Endothelial cell of umbilical vein (primary cell): Measurements from ENCODE around the gene KRTAP1-3. TPM values are rescaled to one million over a fixed set of nuclear protein-coding genes. Genes with fewer than 3 reads are reported as not detected.

Experiments used
- BruUV-seq: library from RNA; stranded (reverse); fragments of 400-500 nt; replicated peaks from 2 replicates; lab custom pipeline; 2021; lab: Mats Ljungman, UMichigan
- CTCF ChIA-PET: fragments of 300-600, 350-600 bp; sonication (Branson Sonifier 250); formaldehyde crosslinking; loops from one replicate; lab custom pipeline; 2021; ENCODE audit warnings: antibody characterized with exemption, inconsistent platforms; lab: Charles Lee
- POLR2A ChIA-PET: fragments of 300-600, 350-600 bp; sonication (Branson Sonifier 250); formaldehyde crosslinking; loops from one replicate; lab custom pipeline; 2021; ENCODE audit warnings: antibody characterized with exemption, inconsistent platforms; lab: Charles Lee
- DNase-seq: peaks from one replicate; pipeline ENCODE4 v3.0.0-alpha.2; 2011; ENCODE audit warnings: low read depth, low spot score
- FAIRE-seq: peaks from 2 replicates; lab custom pipeline; 2011; peaks lifted over from hg19 to GRCh38; lab: Jason Lieb, UNC
- H2AFZ ChIP-seq: 2 replicates; pipeline ENCODE4 v1.6.0; 2012; ENCODE audit warnings: low read depth, low read length, control low read depth, inconsistent platforms
- H3K27ac ChIP-seq: 2 replicates; pipeline ENCODE4 v1.5.1; 2011; ENCODE audit warnings: low read depth, mild to moderate bottlenecking, control low read depth, low read length, moderate library complexity; ENCODE audit not compliant: insufficient read depth
- H3K27me3 ChIP-seq, 2 experiments: 2 replicates each; pipeline versions ENCODE4 v1.6.0 to v1.6.1; 2011; ENCODE audit warnings: low read length in 2 of 2, mixed read lengths in 1 of 2; ENCODE audit not compliant: control insufficient read depth in 2 of 2, insufficient read depth in 2 of 2
- H3K36me3 ChIP-seq, 2 experiments: 2 replicates in 1 of 2; 3 replicates in 1 of 2; pipeline ENCODE4 v1.5.1; 2011; ENCODE audit warnings: low read length in 2 of 2, mild to moderate bottlenecking in 1 of 2, moderate library complexity in 1 of 2; ENCODE audit not compliant: control insufficient read depth in 2 of 2, insufficient read depth in 2 of 2; ENCODE audit errors: extremely low read depth in 1 of 2
- H3K4me1 ChIP-seq: 3 replicates; pipeline ENCODE4 v1.5.1; 2011; ENCODE audit warnings: mild to moderate bottlenecking, low read length; ENCODE audit not compliant: control insufficient read depth, insufficient read depth; ENCODE audit errors: extremely low read depth
- H3K4me2 ChIP-seq: 2 replicates; pipeline ENCODE4 v1.6.1; 2011; ENCODE audit warnings: low read length, control low read depth, mixed read lengths; ENCODE audit not compliant: insufficient read depth
- H3K4me3 ChIP-seq, 3 experiments: fragments of 200-600 bp in 1 of 3; sonication (generic), shearing (Covaris generic) in 1 of 3; replicated peaks in 1 of 3; 2 replicates each; pipeline ENCODE4 v1.5.1; 2011 to 2016; ENCODE audit warnings: control low read depth in 3 of 3, low read length in 3 of 3, mild to moderate bottlenecking in 2 of 3, inconsistent platforms in 1 of 3, low read depth in 1 of 3, moderate library complexity in 1 of 3; ENCODE audit not compliant: insufficient read depth in 1 of 3
- H3K79me2 ChIP-seq: 2 replicates; pipeline ENCODE4 v1.6.0; 2012; ENCODE audit warnings: low read length, inconsistent platforms; ENCODE audit not compliant: control insufficient read depth, insufficient read depth
- H3K9ac ChIP-seq: replicated peaks from 2 replicates; pipeline ENCODE3; 2011; ENCODE audit warnings: low read length, control low read depth; ENCODE audit not compliant: insufficient read depth; ENCODE audit errors: extremely low read depth
- H3K9me1 ChIP-seq: replicated peaks from 3 replicates; pipeline ENCODE4 v1.6.0; 2011; ENCODE audit warnings: mild to moderate bottlenecking, low read length; ENCODE audit not compliant: control insufficient read depth, insufficient read depth; ENCODE audit errors: extremely low read depth
- H3K9me3 ChIP-seq: replicated peaks from 2 replicates; pipeline ENCODE4 v1.5.1; 2012; ENCODE audit warnings: low read length, inconsistent platforms; ENCODE audit not compliant: control insufficient read depth, insufficient read depth
- H4K20me1 ChIP-seq: replicated peaks from 2 replicates; pipeline ENCODE3; 2011; ENCODE audit warnings: mild to moderate bottlenecking, low read length; ENCODE audit not compliant: control insufficient read depth, insufficient read depth; ENCODE audit errors: extremely low read depth
- CTCF ChIP-seq, 2 donors: IDR thresholded peaks; 1 replicate in 1 of 2; 2 replicates in 1 of 2; pipeline ENCODE4 v1.5.1; 2011; ENCODE audit warnings: low read length in 2 of 2, mild to moderate bottlenecking in 2 of 2, moderate library complexity in 2 of 2, control low read depth in 1 of 2, inconsistent platforms in 1 of 2, low read depth in 1 of 2; ENCODE audit not compliant: insufficient read depth in 1 of 2; ENCODE audit errors: extremely low read depth in 1 of 2
- EZH2 ChIP-seq: IDR thresholded peaks from 2 replicates; pipeline ENCODE4 v1.6.1; 2012; ENCODE audit warnings: borderline replicate concordance, low read depth, mild to moderate bottlenecking, moderate library complexity, low read length, inconsistent platforms; ENCODE audit not compliant: severe bottlenecking
- FOS ChIP-seq: IDR thresholded peaks from 2 replicates; pipeline ENCODE4 v1.6.1; 2011; ENCODE audit warnings: mild to moderate bottlenecking, low read length, moderate library complexity, borderline replicate concordance; ENCODE audit not compliant: insufficient read depth
- GATA2 ChIP-seq: IDR thresholded peaks from 2 replicates; pipeline ENCODE4 v1.7.0; 2011; ENCODE audit warnings: low read depth, mild to moderate bottlenecking, moderate library complexity, mixed read lengths, low read length; ENCODE audit not compliant: insufficient read length, insufficient read depth
- JUN ChIP-seq: IDR thresholded peaks from 2 replicates; pipeline ENCODE4 v1.6.1; 2011; ENCODE audit warnings: borderline replicate concordance, low read depth; ENCODE audit not compliant: insufficient read length, insufficient read depth
- MAX ChIP-seq: IDR thresholded peaks from 2 replicates; pipeline ENCODE4 v1.6.1; 2011; ENCODE audit not compliant: insufficient read depth, insufficient read length
- MYC ChIP-seq: IDR thresholded peaks from one replicate; pipeline ENCODE4 v1.6.1; 2011; ENCODE audit warnings: mild to moderate bottlenecking, low read depth, low read length
- POLR2A ChIP-seq: IDR thresholded peaks from 2 replicates; pipeline ENCODE4 v1.6.1; 2012; ENCODE audit warnings: low read depth, mild to moderate bottlenecking, control low read depth, low read length
- POLR2AphosphoS5 ChIP-seq: IDR thresholded peaks from 2 replicates; pipeline ENCODE4 v1.6.1; 2012; ENCODE audit warnings: low read depth, mild to moderate bottlenecking, control low read depth, low read length, moderate library complexity; ENCODE audit not compliant: insufficient read depth
- dilution Hi-C: fragments of 300-500 bp; cut with MboI; formaldehyde crosslinking; loops from one replicate; pipeline ENCODE4 v1.15.0; 2019; ENCODE audit warnings: low sequenced_read_pairs; ENCODE audit not compliant: extremely low pct_ligation_motif_present
- intact Hi-C: fragments of 100-400 bp; cut with micrococcal nuclease; formaldehyde crosslinking; loops from one replicate; pipeline ENCODE4 v1.10.0; 2022
- polyA plus RNA-seq, 4 experiments: library from polyadenylated mRNA; depleted of rRNA in 3 of 4; stranded (reverse) in 3 of 4; unstranded in 1 of 4; fragments of >200 nt; gene quantifications; 2 replicates each; pipeline versions ENCODE4 v1.2.1 to v1.2.3, GENCODE V29; 2011 to 2012; ENCODE audit warnings: missing spikeins in 1 of 4
- total RNA-seq: library from RNA; stranded (reverse); gene quantifications from 2 replicates; pipeline ENCODE4 v1.2.3, GENCODE V29; 2021

Gene KRTAP1-3
- total and polyA plus RNA-seq, 2 donors (not counting 3 experiments of a cell fraction or from before 2014, with no cell fraction given), result not detected

- ChIA-PET POLR2A (no interaction called here), CTCF (interaction anchor here (1.2 kb wide), 1 partner anchor 497 kb away, joined by 3 read pairs; no protein-coding TSS in a partner anchor)
- H4K20me1 ChIP-seq, result no peaks in the 10 kb centered on the region
- no TSS peak for BruUV-seq
- H3K9ac ChIP-seq, result no peak overlapping the region
- no peak for TF ChIP-seq GATA2
- no peak for TF ChIP-seq JUN
- no peak for TF ChIP-seq FOS
- TF ChIP-seq POLR2A, result no peak
- no peak for TF ChIP-seq CTCF (IDR thresholded peaks at IDR 0.05; ENCODE audit: extremely low read depth in 1 of 2, insufficient read depth in 1 of 2, low read depth in 1 of 2, low read length in 2 of 2)
- no peak for TF ChIP-seq EZH2
- TF ChIP-seq POLR2AphosphoS5, result no peak
- no peak for TF ChIP-seq MAX
- no peak for TF ChIP-seq MYC
- no peak overlapping the region for H2AFZ ChIP-seq
- no peaks in the 10 kb centered on the region for H3K79me2 ChIP-seq
- H3K27me3 ChIP-seq, result peaks cover 3 to 5% of the 10 kb centered on the region in 2 experiments
- no peaks in the 10 kb centered on the region for H3K4me1 ChIP-seq
- FAIRE-seq (no peak), DNase-seq (no peak)
- intact Hi-C loops, result no loop called here
- no peak overlapping the region for H3K4me2 ChIP-seq
- no peaks in the 10 kb centered on the region for H3K9me1 ChIP-seq
- H3K27ac ChIP-seq, result no peak overlapping the region
- H3K36me3 ChIP-seq, result no peaks in the 10 kb centered on the region
- dilution Hi-C loops, result no loop called here
- H3K4me3 ChIP-seq, result no peak overlapping the region
- H3K9me3 ChIP-seq, result no peaks in the 10 kb centered on the region
Observed at GRCh38 chr17:41052566-41052965, 17.9 kb upstream of the KRTAP1-3 start.
